Effector memory CD8-positive, alpha-beta T cell (primary cell): ENCODE measurements around the gene SLC38A3.
"Not testable (repeated sequence)": the region's sequence is repeated elsewhere in the genome, so short reads cannot be mapped to it uniquely, and the experiment has no call there.

Source experiments
- ATAC-seq: fragments of 150-1000 bp; cut with Tn5 transposase; replicated peaks from 2 replicates; pipeline ENCODE4 v1.10.0; 2021; ENCODE audit warnings: mild to moderate bottlenecking, moderate library complexity
- DNase-seq, 3 experiments: peaks; one replicate each; pipeline ENCODE4 v3.0.0; 2021
- H3K27ac Mint-ChIP-seq, 2 donors: one replicate each; pipeline ENCODE4 v1.8.0; 2022; ENCODE audit warnings: mild to moderate bottlenecking in 2 of 2, mixed read lengths in 2 of 2, moderate library complexity in 2 of 2
- H3K27me3 Mint-ChIP-seq, 2 donors: one replicate each; pipeline ENCODE4 v1.8.0; 2022; ENCODE audit warnings: mixed read lengths in 2 of 2
- H3K36me3 Mint-ChIP-seq: one replicate; pipeline ENCODE4 v1.8.0; 2022; ENCODE audit warnings: mild to moderate bottlenecking, moderate library complexity, mixed read lengths; ENCODE audit not compliant: insufficient read depth
- H3K4me1 Mint-ChIP-seq, 2 donors: one replicate each; pipeline ENCODE4 v1.8.0; 2022; ENCODE audit warnings: low read depth in 2 of 2, mixed read lengths in 2 of 2
- H3K4me3 Mint-ChIP-seq, 2 donors: one replicate each; pipeline ENCODE4 v1.8.0; 2022; ENCODE audit warnings: mild to moderate bottlenecking in 2 of 2, mixed read lengths in 2 of 2, moderate library complexity in 2 of 2
- H3K9me3 Mint-ChIP-seq, 2 donors: one replicate each; pipeline ENCODE4 v1.8.0; 2022; ENCODE audit warnings: mixed read lengths in 2 of 2

The SLC38A3 gene

GRCh38 chr3:50202353-50203112 lies 2.5 kb upstream of the SLC38A3 start:
- Mint-ChIP-seq H3K27ac (no peak overlapping the region), H3K4me1 (peaks cover 0 to 2% of the 10 kb centered on the region in 2 donors), H3K36me3 (peaks cover 6% of the 10 kb centered on the region), H3K27me3 (peaks cover 58 to 87% of the 10 kb centered on the region in 2 donors), H3K4me3 (no peak overlapping the region), H3K9me3 (no peaks in the 10 kb centered on the region)
- DNase-seq = no peak
- no peak for ATAC-seq

GRCh38 chr3:50203113-50203808 lies 1.8 kb upstream of the SLC38A3 start:
- peaks cover 59 to 82% of the 10 kb centered on the region in 2 donors for H3K27me3 Mint-ChIP-seq
- ATAC-seq = no peak
- H3K27ac Mint-ChIP-seq = no peak overlapping the region
- DNase-seq = no peak
- no peak overlapping the region for H3K4me3 Mint-ChIP-seq
- H3K9me3 Mint-ChIP-seq = no peaks in the 10 kb centered on the region
- H3K4me1 Mint-ChIP-seq = peaks cover 0 to 2% of the 10 kb centered on the region in 2 donors
- H3K36me3 Mint-ChIP-seq = peaks cover 6% of the 10 kb centered on the region

- DNase-seq (no peak), ATAC-seq (no peak)
- Mint-ChIP-seq H3K4me3 (no peak overlapping the region), H3K27ac (no peak overlapping the region), H3K4me1 (peaks cover 0 to 2% of the 10 kb centered on the region in 2 donors), H3K9me3 (no peaks in the 10 kb centered on the region), H3K27me3 (peaks cover 60 to 74% of the 10 kb centered on the region in 2 donors), H3K36me3 (peaks cover 4% of the 10 kb centered on the region)
These were observed 965 bp upstream of the SLC38A3 start for GRCh38 chr3:50203809-50204803.

- peak overlapping the region; percentile 37 to 49 for H3K4me3 Mint-ChIP-seq
- H3K4me1 Mint-ChIP-seq = peaks cover 0 to 2% of the 10 kb centered on the region in 2 donors
- no peak overlapping the region for H3K27ac Mint-ChIP-seq
- H3K27me3 Mint-ChIP-seq = peaks cover 52 to 72% of the 10 kb centered on the region in 2 donors
- ATAC-seq (peak; percentile 60), DNase-seq (no peak)
- H3K9me3 Mint-ChIP-seq = no peaks in the 10 kb centered on the region
- peaks cover 3% of the 10 kb centered on the region for H3K36me3 Mint-ChIP-seq
These were observed 574 bp downstream of the SLC38A3 start for GRCh38 chr3:50205413-50206276.

GRCh38 chr3:50207359-50208042 lies 2.4 kb downstream of the SLC38A3 start:
- Mint-ChIP-seq H3K36me3 (no peaks in the 10 kb centered on the region), H3K4me1 (peaks cover 0 to 2% of the 10 kb centered on the region in 2 donors)

GRCh38 chr3:50208677-50209344 lies 3.7 kb downstream of the SLC38A3 start:
- Mint-ChIP-seq H3K9me3 (no peaks in the 10 kb centered on the region), H3K36me3 (no peaks in the 10 kb centered on the region), H3K4me3 (no peak overlapping the region), H3K27me3 (peaks cover 26 to 42% of the 10 kb centered on the region in 2 donors), H3K27ac (no peak overlapping the region), H3K4me1 (peaks cover 0 to 2% of the 10 kb centered on the region in 2 donors)
- DNase-seq (no peak), ATAC-seq (no peak)

More at GRCh38 chr3:50207359-50208042, 2.4 kb downstream of the SLC38A3 start:
- H3K27ac Mint-ChIP-seq = no peak overlapping the region
- H3K27me3 Mint-ChIP-seq = peaks cover 39 to 53% of the 10 kb centered on the region in 2 donors
- ATAC-seq (no peak), DNase-seq (no peak)
- no peak overlapping the region for H3K4me3 Mint-ChIP-seq
- no peaks in the 10 kb centered on the region for H3K9me3 Mint-ChIP-seq

GRCh38 chr3:50210176-50210509 lies 5.1 kb downstream of the SLC38A3 start:
- no peak for DNase-seq
- ATAC-seq = no peak
- H3K27me3 Mint-ChIP-seq = peaks cover 22 to 38% of the 10 kb centered on the region in 2 donors
- H3K4me1 Mint-ChIP-seq = peaks cover 0 to 2% of the 10 kb centered on the region in 2 donors
- no peak overlapping the region for H3K4me3 Mint-ChIP-seq
- no peaks in the 10 kb centered on the region for H3K36me3 Mint-ChIP-seq
- no peaks in the 10 kb centered on the region for H3K9me3 Mint-ChIP-seq
- H3K27ac Mint-ChIP-seq = no peak overlapping the region

- no peaks in the 10 kb centered on the region for H3K9me3 Mint-ChIP-seq
- no peaks in the 10 kb centered on the region for H3K36me3 Mint-ChIP-seq
- no peak overlapping the region for H3K27ac Mint-ChIP-seq
- H3K4me3 Mint-ChIP-seq = no peak overlapping the region
- no peak for DNase-seq
- peaks cover 22 to 38% of the 10 kb centered on the region in 2 donors for H3K27me3 Mint-ChIP-seq
- no peak for ATAC-seq
- no peaks in the 10 kb centered on the region for H3K4me1 Mint-ChIP-seq
These were observed 5.7 kb downstream of the SLC38A3 start for GRCh38 chr3:50210510-50211367.

- H3K27ac Mint-ChIP-seq, H3K4me1 Mint-ChIP-seq, DNase-seq, ATAC-seq, H3K36me3 Mint-ChIP-seq, H3K4me3 Mint-ChIP-seq, H3K9me3 Mint-ChIP-seq: not testable (repeated sequence)
- peaks cover 19 to 34% of the 10 kb centered on the region in 2 donors for H3K27me3 Mint-ChIP-seq
These were observed 6.3 kb downstream of the SLC38A3 start for GRCh38 chr3:50211368-50211717.

GRCh38 chr3:50211930-50212329 lies 6.9 kb downstream of the SLC38A3 start:
- Mint-ChIP-seq H3K27ac (no peak overlapping the region), H3K9me3 (no peaks in the 10 kb centered on the region), H3K36me3 (no peaks in the 10 kb centered on the region), H3K4me3 (no peak overlapping the region), H3K4me1 (no peaks in the 10 kb centered on the region), H3K27me3 (peaks cover 13 to 28% of the 10 kb centered on the region in 2 donors)
- DNase-seq (no peak), ATAC-seq (no peak)

GRCh38 chr3:50212502-50212901 lies 7.4 kb downstream of the SLC38A3 start:
- ATAC-seq (no peak), DNase-seq (no peak)
- H3K9me3 Mint-ChIP-seq = no peaks in the 10 kb centered on the region
- H3K36me3 Mint-ChIP-seq = no peaks in the 10 kb centered on the region
- peaks cover 8 to 23% of the 10 kb centered on the region in 2 donors for H3K27me3 Mint-ChIP-seq
- no peak overlapping the region for H3K4me3 Mint-ChIP-seq
- no peak overlapping the region for H3K27ac Mint-ChIP-seq
- H3K4me1 Mint-ChIP-seq = no peaks in the 10 kb centered on the region
